GM23338 (cell line): ENCODE measurements around the gene CTBP2. TPM values are rescaled to one million over a fixed set of nuclear protein-coding genes. Genes with fewer than 3 reads are reported as not detected.

Experiments used
- ATAC-seq: fragments of 200-7000 bp; cut with Tn5 transposase; 3 replicates; pipeline ENCODE4 v1.9.1; 2020
- DNase-seq: peaks from one replicate; pipeline ENCODE4 v3.0.0-alpha.2; 2015; ENCODE audit warnings: low spot score
- H2AFZ ChIP-seq: fragments of 200-600 bp; sonication (generic); 2 replicates; pipeline ENCODE4 v1.8.0; 2016; ENCODE audit warnings: antibody characterized with exemption, mild to moderate bottlenecking, moderate library complexity
- H3F3A ChIP-seq: fragments of 200-600 bp; sonication (generic); replicated peaks from 2 replicates; pipeline ENCODE4 v1.8.0; 2017; ENCODE audit warnings: antibody characterized with exemption, mixed run types, low read depth
- H3K27ac ChIP-seq: fragments of 200-600 bp; sonication (generic); 2 replicates; pipeline ENCODE4 v1.6.1; 2016; ENCODE audit warnings: low read depth
- H3K27me3 ChIP-seq: fragments of 200-600 bp; sonication (generic); 2 replicates; pipeline ENCODE4 v1.8.0; 2016; ENCODE audit warnings: mild to moderate bottlenecking, mixed run types, moderate library complexity; ENCODE audit not compliant: insufficient read depth
- H3K36me3 ChIP-seq: fragments of 200-600 bp; sonication (generic); 2 replicates; pipeline ENCODE4 v1.8.0; 2016; ENCODE audit warnings: mild to moderate bottlenecking; ENCODE audit not compliant: insufficient read depth
- H3K4me1 ChIP-seq: fragments of 200-600 bp; sonication (generic); 2 replicates; pipeline ENCODE4 v1.8.0; 2016; ENCODE audit warnings: mild to moderate bottlenecking, moderate library complexity; ENCODE audit not compliant: insufficient read depth
- H3K4me2 ChIP-seq: fragments of 200-600 bp; sonication (generic); 2 replicates; pipeline ENCODE4 v1.7.1; 2017; ENCODE audit warnings: mixed run types
- H3K4me3 ChIP-seq: fragments of 200-600 bp; sonication (generic); 2 replicates; pipeline ENCODE4 v1.6.1; 2016; ENCODE audit warnings: mixed run types
- H3K79me2 ChIP-seq: fragments of 200-600 bp; sonication (generic); replicated peaks from 2 replicates; pipeline ENCODE4 v1.8.0; 2017; ENCODE audit warnings: mild to moderate bottlenecking; ENCODE audit not compliant: insufficient read depth
- H3K9me2 ChIP-seq: fragments of 200-600 bp; sonication (generic); 2 replicates; pipeline ENCODE4 v1.8.0; 2017; ENCODE audit not compliant: insufficient read depth
- H4K20me1 ChIP-seq: fragments of 200-600 bp; sonication (generic); replicated peaks from 2 replicates; pipeline ENCODE4 v1.8.0; 2017; ENCODE audit warnings: mild to moderate bottlenecking; ENCODE audit not compliant: insufficient read depth
- H3K27ac Mint-ChIP-seq: 2 replicates; pipeline ENCODE4 v1.8.0; 2020; ENCODE audit warnings: inconsistent platforms, mild to moderate bottlenecking, moderate library complexity, mixed read lengths
- H3K27me3 Mint-ChIP-seq: 3 replicates; pipeline ENCODE4 v1.8.0; 2022; ENCODE audit warnings: low read depth, mild to moderate bottlenecking, moderate library complexity, mixed read lengths, inconsistent platforms; ENCODE audit not compliant: insufficient read depth, poor library complexity
- H3K36me3 Mint-ChIP-seq: 3 replicates; pipeline ENCODE4 v1.8.0; 2021; ENCODE audit warnings: low read depth, mild to moderate bottlenecking, inconsistent platforms, moderate library complexity, mixed read lengths
- H3K4me1 Mint-ChIP-seq: 3 replicates; pipeline ENCODE4 v1.8.0; 2020; ENCODE audit warnings: mild to moderate bottlenecking, inconsistent platforms, mixed read lengths
- H3K4me3 Mint-ChIP-seq: 3 replicates; pipeline ENCODE4 v1.8.0; 2021; ENCODE audit warnings: moderate library complexity, mild to moderate bottlenecking, inconsistent platforms, mixed read lengths
- H3K9me3 Mint-ChIP-seq: 3 replicates; pipeline ENCODE4 v1.8.0; 2020; ENCODE audit warnings: moderate library complexity, mild to moderate bottlenecking, inconsistent platforms, mixed read lengths
- CREB1 ChIP-seq: fragments of 250-450 bp; sonication (Bioruptor Pico); IDR thresholded peaks from 2 replicates; pipeline ENCODE4 v1.5.0; 2020; ENCODE audit warnings: low read depth, mild to moderate bottlenecking, moderate library complexity
- ETS1 ChIP-seq: IDR thresholded peaks from 2 replicates; pipeline ENCODE4 v1.6.1; 2016; ENCODE audit warnings: antibody characterized with exemption
- JUNB ChIP-seq: IDR thresholded peaks from one replicate; pipeline ENCODE4 v1.6.1; 2016; ENCODE audit warnings: antibody characterized with exemption; ENCODE audit not compliant: unreplicated experiment
- NANOG ChIP-seq: IDR thresholded peaks from 2 replicates; pipeline ENCODE4 v1.6.1; 2016; ENCODE audit warnings: antibody characterized with exemption, borderline replicate concordance
- POLR2AphosphoS5 ChIP-seq: IDR thresholded peaks from 2 replicates; pipeline ENCODE4 v1.6.1; 2016; ENCODE audit warnings: antibody characterized with exemption, low read depth
- STAT1 ChIP-seq: IDR thresholded peaks from one replicate; pipeline ENCODE4 v1.6.1; 2016; ENCODE audit warnings: antibody characterized with exemption; ENCODE audit not compliant: unreplicated experiment
- ZNF114 ChIP-seq: fragments of 250-450 bp; sonication (Bioruptor Pico); IDR thresholded peaks from 2 replicates; pipeline ENCODE4 v1.5.0; 2020; ENCODE audit warnings: mild to moderate bottlenecking, moderate library complexity
- ZNF331 ChIP-seq: fragments of 250-450 bp; sonication (Bioruptor Pico); IDR thresholded peaks from 2 replicates; pipeline ENCODE4 v1.5.0; 2020; ENCODE audit warnings: low read depth, mild to moderate bottlenecking, moderate library complexity
- polyA plus RNA-seq: library from polyadenylated mRNA; unstranded; fragments of >200 nt; fragmentation: Nextera tagmentation; extraction: Ambion mirVana; gene quantifications from 2 replicates; pipeline ENCODE4 v1.2.1, GENCODE V29; 2016
- total RNA-seq: library from RNA; depleted of rRNA; stranded (reverse); fragments of >200 nt; shearing (Covaris generic); gene quantifications from 2 replicates; pipeline ENCODE4 v1.2.3, GENCODE V29; 2014
- TF ChIP-seq, protein P1 (sequence below): IDR thresholded peaks from one replicate; pipeline ENCODE4 v1.6.1; 2018; ENCODE audit warnings: antibody characterized with exemption; ENCODE audit not compliant: unreplicated experiment
- TF ChIP-seq, protein P2 (sequence below): fragments of 250-450 bp; sonication (Bioruptor Pico); IDR thresholded peaks from 2 replicates; pipeline ENCODE4 v1.5.0; 2020; ENCODE audit warnings: mild to moderate bottlenecking, moderate library complexity

Gene CTBP2
- total and polyA plus RNA-seq, 2 experiments from 2014 or later = 133 to 265 TPM

DNA sequence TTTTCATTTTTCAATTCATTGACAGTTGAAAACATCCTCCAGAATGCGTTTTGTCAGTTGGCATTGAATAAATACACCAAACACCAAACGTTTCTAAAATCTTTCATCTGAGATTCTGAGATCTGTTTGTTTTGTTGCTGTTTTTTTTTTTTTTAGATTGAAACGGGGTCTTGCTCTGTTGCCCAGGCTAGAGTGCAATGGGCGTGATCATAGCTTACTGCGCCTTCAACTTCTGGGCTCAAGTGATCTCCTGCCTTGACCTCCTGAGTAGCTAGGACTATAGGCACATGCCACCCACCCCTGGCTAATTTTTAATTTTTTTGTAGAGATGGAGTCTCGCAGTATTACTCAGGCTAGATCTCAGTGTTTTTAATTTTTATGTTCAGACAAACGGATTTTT is 187.7 kb downstream of the CTBP2 start:
- TF ChIP-seq STAT1 (no peak), NANOG (no peak), ETS1 (no peak), ZNF331 (CRISPR knock-in tag) (no peak), POLR2AphosphoS5 (no peak), ZNF114 (no peak), JUNB (no peak), CREB1 (no peak)
- TF ChIP-seq, protein P1, sequence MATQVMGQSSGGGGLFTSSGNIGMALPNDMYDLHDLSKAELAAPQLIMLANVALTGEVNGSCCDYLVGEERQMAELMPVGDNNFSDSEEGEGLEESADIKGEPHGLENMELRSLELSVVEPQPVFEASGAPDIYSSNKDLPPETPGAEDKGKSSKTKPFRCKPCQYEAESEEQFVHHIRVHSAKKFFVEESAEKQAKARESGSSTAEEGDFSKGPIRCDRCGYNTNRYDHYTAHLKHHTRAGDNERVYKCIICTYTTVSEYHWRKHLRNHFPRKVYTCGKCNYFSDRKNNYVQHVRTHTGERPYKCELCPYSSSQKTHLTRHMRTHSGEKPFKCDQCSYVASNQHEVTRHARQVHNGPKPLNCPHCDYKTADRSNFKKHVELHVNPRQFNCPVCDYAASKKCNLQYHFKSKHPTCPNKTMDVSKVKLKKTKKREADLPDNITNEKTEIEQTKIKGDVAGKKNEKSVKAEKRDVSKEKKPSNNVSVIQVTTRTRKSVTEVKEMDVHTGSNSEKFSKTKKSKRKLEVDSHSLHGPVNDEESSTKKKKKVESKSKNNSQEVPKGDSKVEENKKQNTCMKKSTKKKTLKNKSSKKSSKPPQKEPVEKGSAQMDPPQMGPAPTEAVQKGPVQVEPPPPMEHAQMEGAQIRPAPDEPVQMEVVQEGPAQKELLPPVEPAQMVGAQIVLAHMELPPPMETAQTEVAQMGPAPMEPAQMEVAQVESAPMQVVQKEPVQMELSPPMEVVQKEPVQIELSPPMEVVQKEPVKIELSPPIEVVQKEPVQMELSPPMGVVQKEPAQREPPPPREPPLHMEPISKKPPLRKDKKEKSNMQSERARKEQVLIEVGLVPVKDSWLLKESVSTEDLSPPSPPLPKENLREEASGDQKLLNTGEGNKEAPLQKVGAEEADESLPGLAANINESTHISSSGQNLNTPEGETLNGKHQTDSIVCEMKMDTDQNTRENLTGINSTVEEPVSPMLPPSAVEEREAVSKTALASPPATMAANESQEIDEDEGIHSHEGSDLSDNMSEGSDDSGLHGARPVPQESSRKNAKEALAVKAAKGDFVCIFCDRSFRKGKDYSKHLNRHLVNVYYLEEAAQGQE = no peak
- TF ChIP-seq, protein P2, sequence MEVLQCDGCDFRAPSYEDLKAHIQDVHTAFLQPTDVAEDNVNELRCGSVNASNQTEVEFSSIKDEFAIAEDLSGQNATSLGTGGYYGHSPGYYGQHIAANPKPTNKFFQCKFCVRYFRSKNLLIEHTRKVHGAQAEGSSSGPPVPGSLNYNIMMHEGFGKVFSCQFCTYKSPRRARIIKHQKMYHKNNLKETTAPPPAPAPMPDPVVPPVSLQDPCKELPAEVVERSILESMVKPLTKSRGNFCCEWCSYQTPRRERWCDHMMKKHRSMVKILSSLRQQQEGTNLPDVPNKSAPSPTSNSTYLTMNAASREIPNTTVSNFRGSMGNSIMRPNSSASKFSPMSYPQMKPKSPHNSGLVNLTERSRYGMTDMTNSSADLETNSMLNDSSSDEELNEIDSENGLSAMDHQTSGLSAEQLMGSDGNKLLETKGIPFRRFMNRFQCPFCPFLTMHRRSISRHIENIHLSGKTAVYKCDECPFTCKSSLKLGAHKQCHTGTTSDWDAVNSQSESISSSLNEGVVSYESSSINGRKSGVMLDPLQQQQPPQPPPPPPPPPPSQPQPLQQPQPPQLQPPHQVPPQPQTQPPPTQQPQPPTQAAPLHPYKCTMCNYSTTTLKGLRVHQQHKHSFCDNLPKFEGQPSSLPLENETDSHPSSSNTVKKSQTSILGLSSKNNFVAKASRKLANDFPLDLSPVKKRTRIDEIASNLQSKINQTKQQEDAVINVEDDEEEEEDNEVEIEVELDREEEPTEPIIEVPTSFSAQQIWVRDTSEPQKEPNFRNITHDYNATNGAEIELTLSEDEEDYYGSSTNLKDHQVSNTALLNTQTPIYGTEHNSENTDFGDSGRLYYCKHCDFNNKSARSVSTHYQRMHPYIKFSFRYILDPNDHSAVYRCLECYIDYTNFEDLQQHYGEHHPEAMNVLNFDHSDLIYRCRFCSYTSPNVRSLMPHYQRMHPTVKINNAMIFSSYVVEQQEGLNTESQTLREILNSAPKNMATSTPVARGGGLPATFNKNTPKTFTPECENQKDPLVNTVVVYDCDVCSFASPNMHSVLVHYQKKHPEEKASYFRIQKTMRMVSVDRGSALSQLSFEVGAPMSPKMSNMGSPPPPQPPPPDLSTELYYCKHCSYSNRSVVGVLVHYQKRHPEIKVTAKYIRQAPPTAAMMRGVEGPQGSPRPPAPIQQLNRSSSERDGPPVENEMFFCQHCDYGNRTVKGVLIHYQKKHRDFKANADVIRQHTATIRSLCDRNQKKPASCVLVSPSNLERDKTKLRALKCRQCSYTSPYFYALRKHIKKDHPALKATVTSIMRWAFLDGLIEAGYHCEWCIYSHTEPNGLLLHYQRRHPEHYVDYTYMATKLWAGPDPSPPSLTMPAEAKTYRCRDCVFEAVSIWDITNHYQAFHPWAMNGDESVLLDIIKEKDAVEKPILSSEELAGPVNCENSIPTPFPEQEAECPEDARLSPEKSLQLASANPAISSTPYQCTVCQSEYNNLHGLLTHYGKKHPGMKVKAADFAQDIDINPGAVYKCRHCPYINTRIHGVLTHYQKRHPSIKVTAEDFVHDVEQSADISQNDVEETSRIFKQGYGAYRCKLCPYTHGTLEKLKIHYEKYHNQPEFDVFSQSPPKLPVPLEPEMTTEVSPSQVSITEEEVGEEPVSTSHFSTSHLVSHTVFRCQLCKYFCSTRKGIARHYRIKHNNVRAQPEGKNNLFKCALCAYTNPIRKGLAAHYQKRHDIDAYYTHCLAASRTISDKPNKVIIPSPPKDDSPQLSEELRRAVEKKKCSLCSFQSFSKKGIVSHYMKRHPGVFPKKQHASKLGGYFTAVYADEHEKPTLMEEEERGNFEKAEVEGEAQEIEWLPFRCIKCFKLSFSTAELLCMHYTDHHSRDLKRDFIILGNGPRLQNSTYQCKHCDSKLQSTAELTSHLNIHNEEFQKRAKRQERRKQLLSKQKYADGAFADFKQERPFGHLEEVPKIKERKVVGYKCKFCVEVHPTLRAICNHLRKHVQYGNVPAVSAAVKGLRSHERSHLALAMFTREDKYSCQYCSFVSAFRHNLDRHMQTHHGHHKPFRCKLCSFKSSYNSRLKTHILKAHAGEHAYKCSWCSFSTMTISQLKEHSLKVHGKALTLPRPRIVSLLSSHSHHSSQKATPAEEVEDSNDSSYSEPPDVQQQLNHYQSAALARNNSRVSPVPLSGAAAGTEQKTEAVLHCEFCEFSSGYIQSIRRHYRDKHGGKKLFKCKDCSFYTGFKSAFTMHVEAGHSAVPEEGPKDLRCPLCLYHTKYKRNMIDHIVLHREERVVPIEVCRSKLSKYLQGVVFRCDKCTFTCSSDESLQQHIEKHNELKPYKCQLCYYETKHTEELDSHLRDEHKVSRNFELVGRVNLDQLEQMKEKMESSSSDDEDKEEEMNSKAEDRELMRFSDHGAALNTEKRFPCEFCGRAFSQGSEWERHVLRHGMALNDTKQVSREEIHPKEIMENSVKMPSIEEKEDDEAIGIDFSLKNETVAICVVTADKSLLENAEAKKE (CRISPR knock-in tag) = no peak
- Mint-ChIP-seq H3K27ac (no peak overlapping the region), H3K4me1 (no peaks in the 10 kb centered on the region; the same call in 2 of the 3 replicates), H3K36me3 (peaks cover 35% of the 10 kb centered on the region), H3K4me3 (no peak overlapping the region), H3K9me3 (no peaks in the 10 kb centered on the region), H3K27me3 (peaks cover 8% of the 10 kb centered on the region)
- Histone ChIP-seq H3K27me3 (no peaks in the 10 kb centered on the region), H3K36me3 (peaks cover 8% of the 10 kb centered on the region; the same call in 1 of the 2 replicates), H3F3A (no peaks in the 10 kb centered on the region), H3K4me2 (no peak overlapping the region), H3K79me2 (peaks cover 73% of the 10 kb centered on the region), H3K9me2 (no peaks in the 10 kb centered on the region), H4K20me1 (peaks cover 15% of the 10 kb centered on the region), H3K4me1 (no peaks in the 10 kb centered on the region), H3K4me3 (no peak overlapping the region), H2AFZ (no peak overlapping the region), H3K27ac (no peak overlapping the region)
- ATAC-seq (no peak), DNase-seq (no peak)
